GM18867 (cell line): ENCODE data around the gene CALHM5.

Experiments used
- ATAC-seq: cut with Tn5 transposase; IDR thresholded peaks from one replicate; pipeline ENCODE4 v1.9.1; 2021; ENCODE audit warnings: mild to moderate bottlenecking, moderate library complexity; ENCODE audit not compliant: unreplicated experiment

Gene CALHM5

DNA sequence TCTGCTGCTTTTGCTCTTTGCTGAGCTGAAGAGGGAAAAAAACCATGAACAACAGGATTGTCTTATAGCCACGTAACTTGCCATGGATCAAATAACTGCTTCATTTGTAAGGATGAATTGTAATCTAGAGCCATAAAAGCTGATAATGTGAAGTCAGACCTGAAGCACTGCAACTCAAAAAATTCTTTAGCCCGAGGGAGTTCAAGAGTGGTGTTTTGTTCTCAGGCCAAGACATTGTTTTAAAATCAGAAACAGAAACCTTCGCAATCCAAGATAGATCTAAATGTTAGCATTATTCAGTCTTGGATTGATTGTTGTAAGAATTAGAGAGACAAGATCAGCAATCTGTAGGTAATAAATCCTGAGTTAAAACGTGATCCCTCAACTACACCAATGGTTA is 34.2 kb downstream of the CALHM5 start, which contains the start of gene TRAPPC3L:
TSS of gene TRAPPC3L (minus strand) at position 34 of the 400 bp plus-strand sequence. CDS start 170 bp downstream, outside the sequence.
- ATAC-seq = no peak

DNA sequence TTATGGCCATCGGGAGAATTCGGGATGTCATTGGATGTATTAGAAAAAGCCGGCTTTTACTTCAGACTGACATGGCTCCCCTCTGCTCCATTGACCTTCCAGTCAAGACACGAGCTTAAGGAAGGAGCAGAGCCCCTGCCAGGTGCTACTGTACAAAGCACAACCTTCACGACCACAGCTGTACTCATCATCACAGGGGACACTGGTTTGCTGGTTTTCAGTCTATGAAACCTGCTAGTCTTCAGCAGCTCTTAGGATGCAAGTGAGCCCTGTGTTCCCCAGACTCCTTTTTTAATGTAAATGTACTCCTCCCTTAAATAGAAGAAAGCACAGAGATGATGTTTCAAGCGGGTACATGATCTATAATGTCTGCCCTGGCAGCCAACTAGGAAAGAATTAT is 35.9 kb downstream of the CALHM5 start:
- ATAC-seq = no peak

DNA sequence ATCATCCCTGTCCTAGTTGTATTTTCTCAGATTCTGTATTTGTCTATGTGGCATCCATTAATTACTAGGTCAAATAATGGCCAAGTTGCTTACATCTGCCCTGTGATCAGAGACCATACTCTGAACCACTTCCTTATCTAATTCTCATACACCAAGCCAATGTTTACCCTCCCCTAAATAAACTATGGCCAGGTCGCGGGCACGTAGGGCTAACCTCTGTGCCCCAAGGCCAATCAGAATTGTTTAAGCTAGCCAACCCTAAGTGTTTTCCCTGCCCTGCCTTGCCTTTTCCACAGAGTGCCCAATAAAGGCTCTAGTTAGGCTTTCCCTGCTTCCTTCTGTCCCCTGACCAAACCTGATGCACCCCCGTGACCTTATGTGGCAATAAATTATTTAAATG is 39.4 kb downstream of the CALHM5 start:
- no peak for ATAC-seq

DNA sequence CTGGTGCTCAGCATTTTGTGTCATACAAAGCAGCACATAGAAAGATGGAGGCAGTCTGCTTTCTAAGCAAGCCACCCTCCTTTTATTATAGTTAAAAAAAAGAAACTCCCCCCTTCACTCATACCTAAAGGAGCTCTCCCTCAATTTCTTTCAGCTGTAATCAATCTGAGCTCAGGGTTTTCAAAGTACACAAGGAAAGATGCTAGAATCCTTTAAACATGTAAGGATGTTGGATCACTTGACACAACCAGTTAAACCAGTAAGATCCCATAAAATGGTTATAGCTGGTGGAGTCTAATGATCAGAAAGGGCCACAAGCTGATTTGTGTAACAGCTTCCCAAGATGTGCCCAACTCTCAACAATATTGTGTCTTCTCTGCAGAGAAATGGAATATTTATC is 42.0 kb downstream of the CALHM5 start, which contains the start of gene CALHM4:
TSS of gene CALHM4 (plus strand) at position 301 of the 400 bp plus-strand sequence. CDS start at position 344, 43 bp downstream.
- no peak for ATAC-seq

DNA sequence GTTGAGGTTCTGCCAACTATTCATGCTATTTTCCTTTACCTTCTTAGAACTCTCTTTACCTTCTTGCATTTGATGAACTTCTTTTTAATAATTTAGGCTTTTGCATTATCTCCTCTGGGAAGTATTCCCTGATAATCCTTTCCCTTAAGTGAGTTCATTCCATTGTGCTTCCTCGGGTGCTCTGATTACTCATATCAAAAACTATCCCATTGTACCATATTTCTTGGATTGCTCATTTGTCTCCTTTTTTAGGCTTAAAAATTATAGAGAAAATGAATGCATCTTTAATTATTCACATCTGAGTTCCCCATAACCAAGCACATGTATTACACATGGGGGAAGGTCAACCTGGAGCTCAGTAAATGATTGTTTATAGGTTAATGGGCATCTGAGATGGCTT is 44.6 kb downstream of the CALHM5 start:
- no peak for ATAC-seq

DNA sequence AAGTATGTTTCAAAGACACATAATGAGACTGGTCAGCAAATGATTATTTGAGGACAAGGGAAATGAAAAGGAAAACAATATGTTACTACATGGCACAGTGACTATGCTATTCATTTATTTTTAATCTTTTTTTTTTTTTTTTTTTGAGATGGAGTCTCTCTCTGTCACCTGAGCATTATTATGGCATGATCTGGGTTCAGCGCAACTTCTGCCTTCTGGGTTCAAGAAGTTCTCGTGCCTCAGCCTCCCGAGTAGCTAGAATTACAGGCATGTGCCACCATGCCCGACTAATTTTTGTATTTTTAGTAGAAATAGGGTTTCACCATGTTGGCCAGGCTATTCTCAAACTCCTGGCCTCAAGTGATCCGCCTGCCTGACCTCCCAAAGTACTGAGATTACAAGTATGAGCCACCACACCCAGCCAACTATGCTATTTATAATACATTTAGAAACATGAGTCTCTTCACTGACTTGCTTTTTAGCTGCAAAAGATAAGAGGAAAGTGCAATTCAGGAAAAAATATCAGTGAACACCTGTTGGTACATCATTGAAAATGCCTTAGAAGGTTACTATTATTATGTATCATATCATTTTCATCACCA is 45.5 kb downstream of the CALHM5 start:
- ATAC-seq = no peak

DNA sequence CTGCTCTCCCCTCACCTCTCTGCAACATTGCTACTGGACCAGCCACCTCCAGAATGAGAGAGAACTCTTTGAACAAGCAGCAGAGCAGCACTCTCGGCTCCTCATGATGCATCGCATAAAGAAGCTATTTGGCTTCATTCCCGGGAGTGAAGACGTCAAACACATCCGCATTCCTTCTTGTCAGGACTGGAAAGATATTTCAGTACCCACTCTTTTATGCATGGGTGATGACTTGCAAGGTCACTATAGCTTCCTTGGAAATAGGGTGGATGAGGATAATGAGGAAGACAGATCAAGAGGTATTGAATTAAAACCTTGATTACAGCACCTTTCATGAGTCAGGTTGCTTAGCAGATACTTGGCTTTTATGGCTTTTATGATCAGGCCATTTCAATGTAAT is 46.5 kb downstream of the CALHM5 start:
- ATAC-seq = no peak

DNA sequence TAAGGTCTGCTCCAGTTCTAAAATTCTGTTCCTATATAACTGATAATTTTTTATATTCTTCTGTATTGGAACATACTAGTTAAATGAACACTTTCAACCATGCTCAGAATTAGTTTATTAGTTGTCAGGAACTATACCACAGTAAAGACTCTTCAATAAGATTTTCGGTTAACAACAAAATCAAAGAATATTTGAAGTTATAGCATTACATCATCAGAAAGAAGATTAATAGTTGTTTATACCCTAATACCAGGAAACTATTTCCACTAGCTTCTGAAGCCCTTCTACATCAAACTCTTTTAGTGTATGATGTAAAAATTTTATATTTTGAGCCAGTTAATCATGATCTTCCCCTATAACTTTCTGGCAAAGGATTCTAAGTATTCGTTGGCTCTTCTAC is 48.7 kb downstream of the CALHM5 start:
- ATAC-seq = no peak

DNA sequence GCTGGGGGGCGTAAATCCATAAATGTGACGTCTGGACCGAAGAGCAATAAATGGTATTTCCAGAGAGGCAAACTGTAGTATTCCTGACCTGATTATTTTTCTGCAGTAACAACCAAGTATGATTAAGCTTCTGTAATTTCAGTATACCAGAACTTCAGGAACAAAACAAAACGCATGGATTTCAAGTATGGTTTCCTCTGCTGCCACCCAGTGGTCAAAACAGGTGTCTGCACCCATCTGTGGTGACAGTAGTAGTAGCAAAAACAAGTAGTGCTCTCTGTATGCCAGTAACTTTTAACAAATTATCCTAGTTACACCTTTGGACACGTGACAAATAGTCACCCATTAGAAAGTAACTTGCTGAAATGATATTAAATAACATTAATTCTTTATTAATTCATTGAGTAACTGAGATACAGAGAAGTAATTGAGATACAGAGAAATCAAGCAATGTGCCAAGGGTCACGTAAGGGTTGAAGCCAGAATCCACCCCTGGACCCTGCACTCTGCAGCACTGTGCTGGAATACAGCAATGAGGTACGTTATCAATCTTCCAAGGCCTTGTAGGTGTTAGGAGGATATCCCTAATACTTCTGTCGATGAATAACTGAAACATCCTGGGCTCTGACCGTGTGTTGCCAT is 50.1 kb downstream of the CALHM5 start:
- peak; percentile 65 for ATAC-seq

DNA sequence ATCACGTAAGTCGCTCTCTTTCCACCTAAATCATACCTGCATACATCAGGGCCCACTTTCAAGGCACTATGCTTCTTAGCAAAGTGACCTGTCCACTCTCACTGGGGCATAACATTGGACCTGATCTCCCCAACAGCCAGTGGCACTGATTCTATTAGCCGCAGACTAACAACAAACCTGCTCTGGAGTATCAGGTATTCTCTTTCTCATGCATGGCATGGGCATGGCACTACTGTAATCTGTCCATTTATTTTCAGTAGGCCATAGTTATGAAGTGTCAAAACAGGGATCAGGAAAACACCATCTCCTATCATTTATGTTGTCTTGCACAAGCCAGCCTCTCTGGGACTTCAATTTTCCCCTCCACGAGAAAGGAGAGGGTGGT is 50.6 kb downstream of the CALHM5 start:
- no peak for ATAC-seq

DNA sequence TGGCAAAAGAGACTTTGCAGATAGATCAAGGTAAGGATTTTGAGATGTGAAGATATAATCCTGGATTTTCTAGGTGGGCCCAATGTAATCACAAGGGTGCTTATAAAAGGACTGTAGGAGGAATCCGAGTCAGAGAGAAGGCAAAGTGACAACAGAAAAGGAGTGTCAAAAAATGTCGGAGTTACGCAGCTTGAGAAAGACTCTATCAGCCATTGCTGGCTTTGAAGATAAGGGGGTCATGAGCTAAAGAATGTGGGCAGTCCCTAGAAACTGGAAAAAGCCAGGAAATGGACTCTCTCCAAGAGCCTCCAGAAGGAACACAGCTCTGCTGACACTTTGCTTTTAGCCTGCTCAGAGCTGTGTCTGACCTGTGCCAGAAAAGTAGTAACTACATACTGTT is 51.2 kb downstream of the CALHM5 start:
- ATAC-seq = no peak

DNA sequence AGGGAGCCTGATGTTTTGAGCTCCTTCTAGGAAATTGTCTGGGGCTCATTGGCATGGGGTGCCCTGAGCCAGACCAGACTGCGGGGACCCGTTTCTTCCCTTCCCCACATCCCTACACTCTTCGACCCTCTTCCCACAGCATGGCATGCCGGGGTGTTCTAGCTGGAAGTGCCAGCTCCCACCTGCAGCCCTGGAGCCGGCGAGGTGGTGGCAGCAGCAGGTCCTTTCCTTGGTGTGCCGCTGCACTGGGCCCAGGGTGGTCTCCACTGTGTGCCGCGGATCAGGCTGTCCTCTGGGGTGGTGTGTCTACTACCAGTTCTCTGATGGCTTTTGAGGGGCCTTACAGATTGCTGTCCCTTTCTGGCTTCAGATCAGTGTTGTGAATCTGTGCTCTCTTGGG is 52.4 kb downstream of the CALHM5 start:
- no peak for ATAC-seq

DNA sequence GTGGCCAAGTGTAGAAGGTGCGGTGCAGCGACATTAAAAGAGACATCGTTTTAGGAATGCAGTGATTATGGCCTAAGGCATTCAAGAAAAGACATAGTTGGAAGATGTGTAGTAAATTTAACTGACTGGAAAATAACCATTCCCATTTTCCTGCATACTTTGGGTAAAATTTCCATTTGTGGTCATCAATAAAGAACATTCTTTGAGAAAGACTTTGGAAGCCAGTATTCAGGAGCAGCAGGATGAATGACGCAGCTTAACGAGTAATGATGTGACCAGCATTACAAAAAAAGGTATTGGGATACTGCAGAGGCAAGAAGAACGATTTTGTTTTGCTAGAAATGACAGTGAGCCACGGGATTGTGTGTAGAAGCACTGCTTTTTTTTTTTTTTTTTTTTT is 52.9 kb downstream of the CALHM5 start:
- no peak for ATAC-seq

DNA sequence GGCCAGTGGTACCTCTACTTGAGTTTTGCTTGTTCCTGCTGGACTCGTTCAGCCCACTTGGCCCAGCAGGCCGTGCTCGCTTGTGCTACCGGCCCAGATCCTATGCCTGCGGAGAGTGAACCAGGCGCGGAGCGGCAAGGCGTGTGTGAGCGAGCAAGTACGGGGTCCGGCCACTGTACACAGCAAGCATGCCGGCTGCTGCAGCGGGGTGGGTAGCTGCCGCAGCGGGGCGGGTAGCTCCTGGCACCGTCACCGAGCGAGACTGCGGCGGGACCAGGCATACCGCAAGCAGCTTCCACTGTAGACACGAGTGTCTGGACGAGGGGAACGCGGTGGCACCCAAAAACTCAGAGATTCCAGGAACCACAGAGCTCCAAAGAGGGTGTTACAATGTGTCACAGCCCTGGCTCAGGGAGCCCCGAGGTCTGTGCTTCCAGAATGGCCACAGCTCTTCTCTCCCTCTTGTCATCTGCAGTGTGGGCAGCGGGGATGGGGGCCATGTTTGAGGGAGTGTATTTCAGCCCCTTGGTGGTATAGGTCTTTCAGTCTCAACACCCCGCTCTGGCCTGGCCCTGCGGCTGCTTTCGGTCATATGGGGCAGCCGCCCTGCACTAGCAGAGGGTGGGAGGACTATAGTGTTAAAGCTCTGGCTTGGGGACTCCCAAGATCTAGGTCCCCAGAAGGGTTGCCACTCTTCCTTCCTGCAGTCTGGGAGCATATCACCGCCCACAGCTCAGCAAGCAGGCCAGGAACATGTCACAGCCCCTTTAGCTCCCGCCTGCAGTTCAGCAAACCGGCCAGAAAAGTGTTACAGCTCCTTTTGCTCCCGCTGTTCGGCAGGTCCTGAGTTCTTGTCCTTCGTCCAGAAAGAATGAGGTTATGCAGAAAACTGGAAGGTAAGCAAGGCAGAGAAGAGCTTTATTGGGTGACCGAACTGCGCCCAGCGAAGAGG is 53.8 kb downstream of the CALHM5 start:
- no peak for ATAC-seq

DNA sequence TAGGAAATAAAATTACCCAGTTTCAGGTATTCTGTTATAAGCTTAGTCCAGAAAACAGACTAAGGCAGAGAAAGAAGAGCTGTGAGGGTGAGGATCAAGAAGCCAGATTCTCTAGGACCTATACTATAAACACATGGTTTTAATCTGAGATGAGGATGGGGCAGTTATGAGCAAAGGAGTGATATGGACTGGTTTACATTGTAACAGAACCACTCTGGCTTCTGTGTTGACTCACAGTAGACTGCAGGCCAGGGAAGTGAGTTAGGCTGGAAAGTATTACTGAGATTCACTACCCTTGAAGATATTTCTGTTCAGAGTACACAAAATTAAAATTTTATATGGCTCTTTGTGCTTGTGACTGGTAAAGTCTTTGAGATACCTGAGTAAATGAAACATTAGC is 56.7 kb downstream of the CALHM5 start:
- ATAC-seq = no peak

DNA sequence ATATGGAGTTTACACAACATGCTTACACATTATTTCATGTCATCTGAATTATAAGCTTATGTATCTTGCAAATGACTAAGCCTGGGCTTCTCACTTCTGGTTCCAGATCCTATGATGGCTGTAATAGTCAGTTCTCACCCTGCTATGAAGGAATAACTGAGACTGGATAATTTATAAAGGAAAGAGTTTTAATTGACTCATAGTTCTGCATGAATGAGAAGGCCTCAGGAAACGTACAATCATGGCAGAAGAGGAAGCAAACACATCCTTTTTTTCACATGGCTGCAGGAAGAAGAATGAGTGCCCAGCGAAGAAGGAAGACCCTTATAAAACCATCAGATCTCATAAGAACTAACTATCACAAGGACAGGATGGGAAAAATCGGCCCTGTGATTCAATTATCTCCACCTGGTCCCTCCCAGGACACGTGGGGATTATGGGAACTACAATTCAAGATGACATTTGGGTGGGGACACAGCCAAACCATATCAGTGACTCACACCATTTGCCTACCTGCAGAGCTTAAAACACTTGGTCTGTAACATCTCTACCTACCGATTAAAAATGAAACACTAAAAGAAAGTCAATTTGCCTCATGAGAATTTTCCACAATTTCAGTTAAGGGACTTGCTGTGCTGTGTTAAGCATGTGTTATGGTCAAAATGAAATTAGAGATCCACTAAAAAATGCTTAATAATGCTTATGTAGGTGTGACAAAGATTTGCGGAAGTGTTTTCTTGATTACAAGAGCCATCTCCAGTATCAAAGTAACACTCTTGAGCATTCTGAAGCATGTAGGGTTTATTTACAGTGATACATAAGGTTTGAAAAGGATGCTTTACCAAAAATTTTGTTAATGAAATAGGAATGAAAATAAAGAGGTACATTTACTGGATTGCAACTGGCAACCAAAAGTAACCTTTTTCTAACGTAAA is 57.6 kb downstream of the CALHM5 start:
- ATAC-seq = no peak

DNA sequence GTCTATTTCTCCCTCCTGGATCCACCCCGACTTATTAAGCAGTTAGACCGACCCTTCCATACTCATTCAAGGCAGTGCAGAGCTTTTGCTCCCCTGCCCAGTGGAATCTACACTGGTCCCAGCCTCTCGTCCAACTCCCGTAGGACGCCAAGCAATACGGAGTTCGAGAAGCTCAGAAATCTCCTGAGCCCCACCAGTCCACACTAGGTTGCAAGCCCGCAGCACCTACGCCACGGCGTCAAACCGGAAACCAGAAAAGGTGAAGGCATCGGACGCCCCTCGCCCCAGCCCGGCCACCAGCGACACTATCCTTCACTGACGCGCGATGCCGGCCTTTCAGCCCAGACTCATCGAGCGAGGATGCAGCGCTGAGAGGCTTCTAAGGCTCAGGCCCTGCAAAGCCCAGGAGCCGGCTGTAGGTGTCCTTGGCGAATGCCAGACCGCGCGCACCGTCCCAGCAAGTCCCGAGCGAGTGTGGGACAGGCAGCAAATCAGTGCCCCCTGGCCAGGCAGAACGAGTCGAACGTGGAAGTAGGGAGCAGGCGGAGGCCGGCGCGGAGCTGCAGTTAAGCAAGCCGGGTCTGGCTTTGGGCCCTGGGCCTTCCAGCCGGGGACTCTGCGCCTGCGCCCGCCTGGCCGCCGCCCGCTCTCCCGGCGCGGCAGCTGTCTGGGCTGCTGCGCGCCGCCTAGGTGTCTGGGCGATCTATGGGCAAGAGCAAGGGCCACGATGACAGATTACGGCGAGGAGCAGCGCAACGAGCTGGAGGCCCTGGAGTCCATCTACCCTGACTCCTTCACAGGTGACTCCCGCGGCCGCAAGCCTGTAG is 59.6 kb downstream of the CALHM5 start, which contains the start of gene RWDD1:
TSS of gene RWDD1 (plus strand) at position 649 of the 827 bp plus-strand sequence. CDS start at position 728, 79 bp downstream.
- ATAC-seq = peak; percentile 92

DNA sequence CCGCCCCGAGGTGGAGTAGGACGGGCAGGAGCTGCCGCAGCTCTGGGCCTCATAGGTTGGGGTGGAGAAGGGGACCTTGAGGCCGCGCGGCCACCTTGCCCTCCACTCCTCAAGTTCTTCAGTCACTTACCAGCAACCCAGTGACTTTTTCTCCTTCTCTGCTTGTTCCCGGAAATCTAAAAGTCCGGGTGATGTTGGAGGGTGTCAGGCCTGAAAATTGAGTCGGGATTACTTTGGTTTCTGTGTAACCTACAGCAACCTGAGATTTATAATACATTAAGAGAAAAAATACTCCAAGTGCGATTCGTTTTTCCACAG is 60.2 kb downstream of the CALHM5 start:
- no peak for ATAC-seq

DNA sequence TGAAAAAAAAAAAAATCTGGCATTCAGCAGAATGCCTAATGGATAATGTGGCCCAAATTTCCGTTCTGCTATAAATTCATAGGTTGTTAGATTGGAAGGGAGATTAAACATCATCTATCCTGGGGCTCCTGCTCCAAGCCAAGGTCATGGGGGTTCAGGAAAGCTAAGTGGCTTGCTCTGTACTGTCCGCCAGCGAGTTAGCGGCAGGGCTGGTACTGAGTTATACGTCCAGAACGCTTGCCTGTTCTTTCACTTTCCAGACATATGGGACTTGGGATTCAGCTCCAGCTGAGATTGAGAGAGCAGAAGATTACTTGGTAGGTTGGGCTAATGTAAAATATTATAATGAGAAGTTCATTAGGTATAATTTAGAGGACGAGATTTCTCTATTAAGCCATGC is 60.7 kb downstream of the CALHM5 start:
- ATAC-seq = no peak
